GM12878 (cell line): ENCODE data around the gene ENO2. TPM values are rescaled to one million over a fixed set of nuclear protein-coding genes. Genes with fewer than 3 reads are reported as not detected.
A peak's percentile ranks its signal among the peaks of the same experiment; 100 is the strongest.

ENCODE experiments used
- BACH1 ChIP-seq: fragments of 450-650 bp; IDR thresholded peaks from 2 replicates; pipeline ENCODE4 v1.6.1; 2017; ENCODE audit warnings: mild to moderate bottlenecking, borderline replicate concordance
- BRCA1 ChIP-seq: IDR thresholded peaks from 2 replicates; pipeline ENCODE4 v1.6.1; 2011; ENCODE audit warnings: low read depth, low read length, improper control_type of control experiment
- EGR1 ChIP-seq, 2 experiments: IDR thresholded peaks; 1 replicate in 1 of 2; 2 replicates in 1 of 2; pipeline ENCODE4 v1.6.1; 2011 to 2012; ENCODE audit warnings: low read depth in 2 of 2, low read length in 2 of 2, borderline replicate concordance in 1 of 2, mild to moderate bottlenecking in 1 of 2, moderate library complexity in 1 of 2
- HDGF ChIP-seq: fragments of 450-650 bp; IDR thresholded peaks from 2 replicates; pipeline ENCODE4 v1.6.1; 2016; ENCODE audit warnings: antibody characterized with exemption
- IKZF2 ChIP-seq, 2 experiments: fragments of 450-650 bp; IDR thresholded peaks; 2 replicates each; pipeline ENCODE4 v1.6.1; 2017; ENCODE audit warnings: mild to moderate bottlenecking in 2 of 2, moderate library complexity in 2 of 2
- KAT2A ChIP-seq: conservative IDR thresholded peaks from 2 replicates; pipeline ENCODE4 v1.6.1; 2011; ENCODE audit warnings: low read depth, low read length; ENCODE audit not compliant: control insufficient read depth
- MEF2A ChIP-seq: IDR thresholded peaks from 2 replicates; pipeline ENCODE4 v1.6.1; 2011; ENCODE audit warnings: low read depth, mild to moderate bottlenecking, low read length, moderate library complexity; ENCODE audit not compliant: insufficient read depth
- MEF2B ChIP-seq: fragments of 450-650 bp; IDR thresholded peaks from 2 replicates; pipeline ENCODE4 v1.6.1; 2018; ENCODE audit warnings: mild to moderate bottlenecking, moderate library complexity; ENCODE audit not compliant: partially characterized antibody, poor library complexity, severe bottlenecking
- MXI1 ChIP-seq: fragments of 150-350 bp; IDR thresholded peaks from 2 replicates; pipeline ENCODE4 v1.6.1; 2011; ENCODE audit warnings: low read depth, mild to moderate bottlenecking, inconsistent platforms, low read length, improper control_type of control experiment
- NBN ChIP-seq: fragments of 450-650 bp; IDR thresholded peaks from 2 replicates; pipeline ENCODE4 v1.6.1; 2016
- NKRF ChIP-seq: fragments of 450-650 bp; conservative IDR thresholded peaks from 2 replicates; pipeline ENCODE4 v1.6.1; 2017; ENCODE audit warnings: mild to moderate bottlenecking, moderate library complexity
- NR2F1 ChIP-seq: fragments of 450-650 bp; conservative IDR thresholded peaks from 2 replicates; pipeline ENCODE4 v1.6.1; 2017; ENCODE audit warnings: mild to moderate bottlenecking
- PAX5 ChIP-seq: IDR thresholded peaks from 2 replicates; pipeline ENCODE4 v1.6.1; 2011; ENCODE audit warnings: low read depth, low read length, borderline replicate concordance
- POLR2A ChIP-seq: IDR thresholded peaks from 2 replicates; pipeline ENCODE4 v1.6.1; 2011; ENCODE audit warnings: low read depth, mild to moderate bottlenecking, low read length
- POLR2AphosphoS5 ChIP-seq: IDR thresholded peaks from 2 replicates; pipeline ENCODE4 v1.6.1; 2011; ENCODE audit warnings: mild to moderate bottlenecking, low read length, inconsistent platforms
- POU2F2 ChIP-seq: IDR thresholded peaks from 3 replicates; pipeline ENCODE4 v1.6.1; 2011; ENCODE audit warnings: low read depth, mild to moderate bottlenecking, low read length, borderline replicate concordance
- TAF1 ChIP-seq: IDR thresholded peaks from 2 replicates; pipeline ENCODE4 v1.6.1; 2011; ENCODE audit warnings: mild to moderate bottlenecking, low read depth, low read length, borderline replicate concordance
- ZBTB4 ChIP-seq: fragments of 450-650 bp; formaldehyde crosslinking; IDR thresholded peaks from 2 replicates; pipeline ENCODE4 v1.4.0; 2022; ENCODE audit warnings: mild to moderate bottlenecking, moderate library complexity
- ZBTB40 ChIP-seq: fragments of 450-650 bp; IDR thresholded peaks from 2 replicates; pipeline ENCODE4 v1.6.1; 2016; ENCODE audit warnings: mild to moderate bottlenecking, moderate library complexity, borderline replicate concordance
- ZNF207 ChIP-seq: fragments of 450-650 bp; IDR thresholded peaks from 2 replicates; pipeline ENCODE4 v1.6.1; 2014; ENCODE audit warnings: antibody characterized with exemption, mild to moderate bottlenecking, borderline replicate concordance
- polyA plus RNA-seq, 11 experiments: library from polyadenylated mRNA; depleted of rRNA in 4 of 11; unstranded in 6 of 11; stranded (reverse) in 5 of 11; fragments of >200 nt; fragmentation: Nextera tagmentation in 4 of 11; fragmentation: Illumina TruSeq in 1 of 11; extraction: Ambion mirVana in 4 of 11; extraction: Trizol in 1 of 11; gene quantifications; 1 replicate in 1 of 11; 2 replicates in 10 of 11; pipeline versions ENCODE4 v1.2.1 to v1.2.3, GENCODE V29; 2011 to 2016; ENCODE audit warnings: inconsistent platforms in 2 of 11, missing spikeins in 2 of 11, low read depth in 1 of 11
- total RNA-seq, 4 experiments: library from RNA; depleted of rRNA in 3 of 4; stranded (reverse); fragments of >200 nt in 3 of 4; fragmentation: Illumina TruSeq in 1 of 4; extraction: Trizol in 1 of 4; gene quantifications; 2 replicates each; pipeline versions ENCODE4 v1.2.1 to v1.2.3, GENCODE V29; 2013 to 2021

The ENO2 gene
- total and polyA plus RNA-seq, 10 of the 15 experiments (the other 5 are each of a cell fraction or from before 2014, with no cell fraction given), result 24.8 to 196 (median 43.1) TPM

- TF ChIP-seq NBN (no peak), MEF2B (peak; percentile 78), KAT2A (no peak), PAX5 (peak; percentile 58; the same call in 1 of the 2 replicates), TAF1 (peak; percentile 39; the same call in 1 of the 2 replicates), ZBTB40 (peak; percentile 75), BRCA1 (0 out of 2 replicates have a peak, but pooled peaks have one; percentile 7), MEF2A (no peak), NR2F1 (peak; percentile 20; the same call in 1 of the 2 replicates), POU2F2 (peak; percentile 43; the same call in 1 of the 3 replicates), POLR2A (peak; percentile 77), EGR1 (IDR thresholded peaks at IDR 0.05; ENCODE audit: borderline replicate concordance in 1 of 2, low read depth in 2 of 2, low read length in 2 of 2) (peak in 1 of 2 experiments; percentile 79; a peak in 2 of 3 replicates), POLR2AphosphoS5 (peak; percentile 66), HDGF (peak; percentile 36; the same call in 1 of the 2 replicates), ZBTB4 (CRISPR knock-in tag) (no peak), BACH1 (peak; percentile 48), ZNF207 (0 out of 2 replicates have a peak, but pooled peaks have one; percentile 25), MXI1 (peak; percentile 55; the same call in 1 of the 2 replicates), IKZF2 (IDR thresholded peaks at IDR 0.05) (0 out of 4 replicates have a peak, but pooled peaks of 1 of the 2 experiments have one; percentile 19), NKRF (peak; percentile 29; the same call in 1 of the 2 replicates)
These were observed 41.0 kb upstream of the ENO2 start, which contains the start of gene SPSB2 (continued) for GRCh38 chr12:6873094-6874014.
